Measurements from ENCODE around the gene GABRG2.
"Not testable (repeated sequence)": the region's sequence is repeated elsewhere in the genome, so short reads cannot be mapped to it uniquely, and the experiment has no call there.

GABRG2 gene

DNA sequence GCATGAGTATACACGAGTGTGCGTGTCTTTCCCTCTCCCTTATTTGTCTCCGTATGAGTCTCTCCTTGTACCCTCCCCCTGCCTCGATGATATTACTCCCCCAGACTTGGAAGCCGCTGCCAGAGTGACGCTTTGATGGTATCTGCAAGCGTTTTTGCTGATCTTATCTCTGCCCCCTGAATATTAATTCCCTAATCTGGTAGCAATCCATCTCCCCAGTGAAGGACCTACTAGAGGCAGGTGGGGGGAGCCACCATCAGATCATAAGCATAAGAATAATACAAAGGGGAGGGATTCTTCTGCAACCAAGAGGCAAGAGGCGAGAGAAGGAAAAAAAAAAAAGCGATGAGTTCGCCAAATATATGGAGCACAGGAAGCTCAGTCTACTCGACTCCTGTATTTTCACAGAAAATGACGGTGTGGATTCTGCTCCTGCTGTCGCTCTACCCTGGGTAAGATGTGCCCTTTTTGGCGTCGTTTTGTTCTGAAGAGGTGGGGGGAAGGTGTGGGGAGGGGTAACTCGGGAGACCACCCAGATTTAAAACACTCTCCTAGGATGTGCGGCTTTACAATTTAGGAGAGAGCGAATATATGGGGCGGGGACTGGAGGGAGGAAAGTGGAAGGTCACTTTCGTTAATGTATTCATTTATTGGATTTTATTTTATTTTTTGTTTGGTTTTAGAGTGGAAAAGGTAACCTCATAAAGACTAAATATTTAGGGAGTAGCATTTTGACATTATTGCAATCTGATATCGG is at the start of gene GABRG2:
Gene GABRG2, plus strand, starts transcription at position 119 of the 757 bp plus-strand sequence. Its CDS starts 227 bp downstream, at position 346.
- H3K27ac ChIP-seq = no peak within 1 kb of the TSS
- DNase-seq (ENCODE audit: low read depth, low spot score) = no peak

GRCh38 chr5:162025312-162025711 is 42.3 kb upstream of the GABRG2 start:
- no peak for DNase-seq (ENCODE audit: low read depth, low spot score)

GRCh38 chr5:162026803-162027202 is 40.8 kb upstream of the GABRG2 start:
- H3K27ac ChIP-seq = no peak overlapping the region

More at GRCh38 chr5:162025312-162025711, 42.3 kb upstream of the GABRG2 start:
- H3K27ac ChIP-seq = no peak overlapping the region

GRCh38 chr5:162037431-162037830 is 30.1 kb upstream of the GABRG2 start:
- DNase-seq (ENCODE audit: low read depth, low spot score) = no peak

More at GRCh38 chr5:162026803-162027202, 40.8 kb upstream of the GABRG2 start:
- no peak for DNase-seq (ENCODE audit: low read depth, low spot score)

GRCh38 chr5:162047279-162047678 is 20.3 kb upstream of the GABRG2 start:
- no peak overlapping the region for H3K27ac ChIP-seq
- no peak for DNase-seq (ENCODE audit: low read depth, low spot score)

More at GRCh38 chr5:162037431-162037830, 30.1 kb upstream of the GABRG2 start:
- H3K27ac ChIP-seq = no peak overlapping the region

DNA sequence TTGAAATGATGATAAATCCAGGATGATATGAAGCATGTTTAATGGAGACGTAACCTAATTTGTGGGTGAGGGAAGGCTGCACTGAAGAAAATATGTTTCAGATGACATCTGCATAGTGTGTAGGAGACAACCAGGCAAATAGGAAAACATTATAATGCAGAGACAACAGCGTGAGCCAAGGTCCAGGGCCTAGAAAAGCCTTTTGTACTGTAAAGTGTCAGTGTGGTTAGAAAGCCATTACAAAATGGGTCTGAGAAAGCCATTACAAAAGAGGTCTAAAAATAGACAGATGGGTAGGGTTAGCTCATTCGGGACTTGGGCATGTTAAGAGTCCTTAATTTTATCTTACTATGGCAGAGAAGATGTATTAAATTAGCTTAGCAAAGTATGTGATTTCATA is 14.9 kb upstream of the GABRG2 start:
- DNase-seq (ENCODE audit: low read depth, low spot score) = no peak
- H3K27ac ChIP-seq = no peak overlapping the region

DNA sequence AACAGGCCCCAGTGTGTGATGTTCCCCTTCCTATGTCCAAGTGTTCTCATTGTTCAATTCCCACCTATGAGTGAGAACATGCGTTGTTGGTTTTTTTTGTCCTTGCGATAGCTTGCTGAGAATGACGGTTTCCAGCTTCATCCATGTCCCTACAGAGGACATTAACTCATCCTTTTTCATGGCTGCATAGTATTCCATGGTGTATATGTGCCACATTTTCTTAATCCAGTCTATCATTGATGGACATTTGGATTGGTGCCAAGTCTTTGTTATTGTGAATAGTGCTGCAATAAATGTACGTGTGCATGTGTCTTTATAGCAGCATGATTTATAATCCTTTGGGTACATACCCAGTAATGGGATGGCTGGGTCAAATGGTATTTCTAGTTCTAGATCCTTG is 12.5 kb upstream of the GABRG2 start:
- not testable (repeated sequence) for H3K27ac ChIP-seq; DNase-seq (ENCODE audit: low read depth, low spot score)

DNA sequence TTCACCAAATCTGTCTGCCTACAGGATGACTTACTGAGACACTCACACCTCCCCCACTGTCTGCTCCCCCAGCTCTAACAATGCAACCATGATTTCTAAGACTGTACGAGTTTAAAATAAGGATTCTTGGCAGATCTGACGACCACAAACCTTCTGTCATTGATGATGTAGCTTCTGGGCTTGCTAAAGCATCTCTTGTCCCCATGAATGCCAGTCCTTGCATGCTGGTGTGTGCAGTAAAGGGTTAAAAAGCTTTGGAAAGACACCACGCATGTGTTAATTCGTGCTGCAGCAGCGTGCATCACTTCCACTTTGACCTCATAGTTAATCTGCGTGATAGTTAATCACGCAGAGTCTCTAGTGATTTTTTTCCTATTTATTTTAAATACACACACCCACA is 411 bp upstream of the GABRG2 start:
- DNase-seq (ENCODE audit: low read depth, low spot score) = no peak
- H3K27ac ChIP-seq = no peak overlapping the region

- no peak overlapping the region for H3K27ac ChIP-seq
- no peak for DNase-seq (ENCODE audit: low read depth, low spot score)
These were observed 839 bp downstream of the GABRG2 start for GRCh38 chr5:162068412-162068811.

- DNase-seq (ENCODE audit: low read depth, low spot score) = no peak
- H3K27ac ChIP-seq = no peak overlapping the region
These were observed 1.4 kb downstream of the GABRG2 start for GRCh38 chr5:162068936-162069335.

- no peak overlapping the region for H3K27ac ChIP-seq
- no peak for DNase-seq (ENCODE audit: low read depth, low spot score)
These were observed 11.2 kb downstream of the GABRG2 start for GRCh38 chr5:162078805-162079204.

- no peak overlapping the region for H3K27ac ChIP-seq
- DNase-seq (ENCODE audit: low read depth, low spot score) = no peak
These were observed 23.8 kb downstream of the GABRG2 start for GRCh38 chr5:162091336-162091735.

GRCh38 chr5:162096448-162096847 is 28.9 kb downstream of the GABRG2 start:
- DNase-seq (ENCODE audit: low read depth, low spot score) = no peak
- no peak overlapping the region for H3K27ac ChIP-seq

DNA sequence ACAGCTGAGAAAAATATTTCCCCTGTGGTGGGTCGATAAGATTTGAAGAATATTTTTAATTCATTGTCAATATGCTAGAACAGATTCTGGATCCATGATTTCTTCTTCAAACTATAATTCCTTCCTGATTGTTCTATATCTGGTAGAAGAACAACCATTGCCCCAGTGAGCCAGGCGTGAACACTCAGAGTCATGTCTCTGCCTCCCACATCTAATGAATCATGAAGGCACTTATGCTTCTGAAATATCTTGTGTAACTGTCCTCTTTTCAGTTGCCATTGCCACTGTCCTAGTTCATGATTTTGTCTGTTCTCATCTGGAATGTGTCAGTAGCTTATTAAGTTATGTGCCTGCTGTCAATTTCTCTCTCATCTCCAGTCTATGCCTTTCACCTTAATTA is 40.0 kb downstream of the GABRG2 start:
- DNase-seq (ENCODE audit: low read depth, low spot score) = no peak
- H3K27ac ChIP-seq = no peak overlapping the region

DNA sequence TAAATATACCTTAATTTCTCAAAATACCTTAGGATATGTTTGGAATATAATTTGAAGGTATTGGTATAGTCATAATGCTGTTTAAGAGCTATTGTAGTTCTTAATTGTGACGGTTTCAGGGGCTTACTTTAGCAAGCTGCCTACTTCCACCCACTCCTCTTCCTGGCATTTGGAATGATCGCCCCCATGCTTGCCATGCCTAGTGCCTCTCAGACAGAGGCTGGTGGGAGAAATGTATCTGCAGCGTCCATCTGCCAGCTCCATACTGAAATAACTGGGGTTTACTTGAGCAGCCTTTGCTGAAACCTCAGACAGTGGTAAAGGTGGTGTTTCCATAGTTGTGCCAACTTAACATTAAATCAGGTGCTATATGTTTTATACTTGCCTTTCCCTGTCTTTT is 52.2 kb downstream of the GABRG2 start:
- DNase-seq (ENCODE audit: low read depth, low spot score) = no peak
- H3K27ac ChIP-seq = no peak overlapping the region

- no peak overlapping the region for H3K27ac ChIP-seq
- no peak for DNase-seq (ENCODE audit: low read depth, low spot score)
These were observed 60.5 kb downstream of the GABRG2 start for GRCh38 chr5:162128117-162128516.

- H3K27ac ChIP-seq = no peak overlapping the region
- DNase-seq (ENCODE audit: low read depth, low spot score) = no peak
These were observed 64.8 kb downstream of the GABRG2 start for GRCh38 chr5:162132348-162132747.

DNA sequence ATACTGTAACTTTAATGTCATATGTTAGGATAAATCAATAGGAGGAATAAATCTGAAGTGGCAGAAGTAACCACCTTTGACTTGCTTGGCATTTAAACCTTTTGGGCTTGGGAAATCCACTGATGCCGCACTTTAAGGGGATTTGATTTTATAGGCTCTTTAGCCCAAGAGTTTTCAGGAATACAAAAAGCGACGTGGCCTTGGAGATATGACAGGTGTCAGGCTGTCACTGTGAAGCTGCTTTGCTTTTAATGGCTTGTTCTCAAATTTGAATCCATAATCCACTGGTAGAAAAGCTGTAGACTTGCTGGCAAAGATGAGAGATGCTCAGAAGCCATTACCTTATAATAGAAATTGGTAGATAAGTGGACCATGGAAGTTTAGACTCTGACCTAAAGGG is 71.6 kb downstream of the GABRG2 start:
- H3K27ac ChIP-seq = no peak overlapping the region
- no peak for DNase-seq (ENCODE audit: low read depth, low spot score)

DNA sequence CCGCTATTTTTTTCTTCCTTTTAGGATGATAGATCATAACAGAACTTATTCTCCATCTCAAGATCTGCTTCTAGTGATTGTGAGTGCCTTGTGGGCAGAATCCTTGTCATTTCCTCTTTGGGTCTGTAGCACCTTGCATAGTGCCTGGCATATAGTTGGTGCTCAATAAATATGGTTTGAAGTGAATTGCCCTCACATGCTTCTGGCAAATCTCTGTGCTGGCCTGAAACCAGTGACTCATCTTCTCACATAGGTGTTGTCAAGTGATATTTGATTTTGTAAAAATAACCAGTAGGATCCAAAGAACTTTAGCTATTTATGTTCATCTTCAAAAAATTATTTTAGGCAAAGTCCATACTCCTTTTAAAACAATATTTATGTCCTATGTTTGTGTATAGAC is 86.7 kb downstream of the GABRG2 start:
- no peak overlapping the region for H3K27ac ChIP-seq
- DNase-seq (ENCODE audit: low read depth, low spot score) = no peak

- no peak for DNase-seq (ENCODE audit: low read depth, low spot score)
- no peak overlapping the region for H3K27ac ChIP-seq
These were observed 92.8 kb downstream of the GABRG2 start for GRCh38 chr5:162160401-162160800.

DNA sequence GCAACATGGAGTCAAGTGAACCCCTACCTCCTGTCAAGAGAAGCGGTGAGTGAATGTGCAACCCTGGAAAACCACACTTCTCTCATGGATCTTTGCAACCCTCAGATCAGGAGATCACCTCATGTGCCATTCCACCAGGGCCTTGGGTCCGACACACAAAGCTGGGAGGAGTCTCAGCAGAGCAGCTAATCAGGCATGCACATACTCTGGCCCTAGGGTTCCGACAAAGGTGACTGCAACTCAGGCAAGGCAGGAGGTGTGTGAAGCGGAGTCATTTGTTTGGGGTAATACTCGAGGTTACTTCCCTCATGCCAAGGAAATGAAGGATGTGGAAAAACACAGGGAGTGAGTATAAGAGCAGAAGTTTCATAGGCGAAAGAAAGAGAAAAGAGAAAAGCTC is 96.1 kb downstream of the GABRG2 start:
- no peak for DNase-seq (ENCODE audit: low read depth, low spot score)
- no peak overlapping the region for H3K27ac ChIP-seq

DNA sequence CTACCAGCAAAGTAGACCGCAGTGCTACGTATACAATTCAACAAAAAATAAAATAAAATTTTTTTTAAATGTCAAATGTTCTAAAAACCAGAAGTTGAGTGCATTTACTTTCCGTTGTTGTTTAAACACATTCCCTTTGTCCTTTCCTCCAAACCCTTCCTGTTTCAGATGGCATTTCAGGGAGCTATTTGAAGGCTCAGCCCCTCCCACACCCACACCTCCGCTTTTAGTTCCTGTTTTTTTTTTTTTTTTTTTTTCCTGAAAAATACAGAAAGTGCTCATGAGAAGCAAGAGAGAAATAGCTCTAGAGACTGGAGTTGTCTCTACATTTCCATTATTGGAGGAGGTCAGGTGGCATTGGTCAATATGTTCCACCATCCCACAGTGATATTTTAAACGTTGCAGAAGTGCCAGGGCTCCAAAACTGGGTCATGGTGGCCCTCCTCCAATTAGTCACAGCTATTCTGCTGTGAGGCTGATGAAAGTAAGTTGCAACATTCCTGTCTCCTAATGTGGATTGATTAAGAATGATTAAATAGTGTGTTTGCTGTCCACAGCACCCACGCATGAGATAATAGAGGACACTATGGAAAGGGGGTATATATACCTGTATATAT is 106.9 kb downstream of the GABRG2 start:
- no peak overlapping the region for H3K27ac ChIP-seq
- DNase-seq (ENCODE audit: low read depth, low spot score) = no peak
